NCI-H2227 (cell line): ENCODE measurements around the gene RHEB.

Experiments used
- DNase-seq: peaks from one replicate; lab custom pipeline; 2025; ENCODE audit not compliant: unreplicated experiment; lab: John Stamatoyannopoulos, UW

Gene RHEB

DNA sequence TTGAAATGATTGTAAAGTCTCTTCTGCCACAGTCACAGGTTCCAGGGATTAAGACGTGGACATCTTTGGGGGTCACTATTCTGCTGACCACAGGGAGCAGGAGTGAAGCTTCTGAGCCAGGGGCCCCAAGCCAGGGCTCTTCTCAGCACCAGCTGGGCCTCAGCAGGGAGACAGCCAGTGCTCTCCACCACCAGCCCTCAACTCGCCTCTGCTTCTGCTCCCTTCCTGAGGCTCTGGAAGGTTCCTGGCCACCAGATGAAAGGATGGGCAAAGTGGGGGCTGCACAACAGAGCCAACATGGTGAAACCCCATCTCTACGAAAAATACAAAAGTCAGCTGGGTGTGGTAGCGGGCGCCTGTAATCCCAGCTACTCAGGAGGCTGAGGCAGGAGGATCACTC lies 68.5 kb downstream of the RHEB start:
- no peak for DNase-seq

GRCh38 chr7:151449990-151450389 lies 69.7 kb downstream of the RHEB start:
- no peak for DNase-seq

DNA sequence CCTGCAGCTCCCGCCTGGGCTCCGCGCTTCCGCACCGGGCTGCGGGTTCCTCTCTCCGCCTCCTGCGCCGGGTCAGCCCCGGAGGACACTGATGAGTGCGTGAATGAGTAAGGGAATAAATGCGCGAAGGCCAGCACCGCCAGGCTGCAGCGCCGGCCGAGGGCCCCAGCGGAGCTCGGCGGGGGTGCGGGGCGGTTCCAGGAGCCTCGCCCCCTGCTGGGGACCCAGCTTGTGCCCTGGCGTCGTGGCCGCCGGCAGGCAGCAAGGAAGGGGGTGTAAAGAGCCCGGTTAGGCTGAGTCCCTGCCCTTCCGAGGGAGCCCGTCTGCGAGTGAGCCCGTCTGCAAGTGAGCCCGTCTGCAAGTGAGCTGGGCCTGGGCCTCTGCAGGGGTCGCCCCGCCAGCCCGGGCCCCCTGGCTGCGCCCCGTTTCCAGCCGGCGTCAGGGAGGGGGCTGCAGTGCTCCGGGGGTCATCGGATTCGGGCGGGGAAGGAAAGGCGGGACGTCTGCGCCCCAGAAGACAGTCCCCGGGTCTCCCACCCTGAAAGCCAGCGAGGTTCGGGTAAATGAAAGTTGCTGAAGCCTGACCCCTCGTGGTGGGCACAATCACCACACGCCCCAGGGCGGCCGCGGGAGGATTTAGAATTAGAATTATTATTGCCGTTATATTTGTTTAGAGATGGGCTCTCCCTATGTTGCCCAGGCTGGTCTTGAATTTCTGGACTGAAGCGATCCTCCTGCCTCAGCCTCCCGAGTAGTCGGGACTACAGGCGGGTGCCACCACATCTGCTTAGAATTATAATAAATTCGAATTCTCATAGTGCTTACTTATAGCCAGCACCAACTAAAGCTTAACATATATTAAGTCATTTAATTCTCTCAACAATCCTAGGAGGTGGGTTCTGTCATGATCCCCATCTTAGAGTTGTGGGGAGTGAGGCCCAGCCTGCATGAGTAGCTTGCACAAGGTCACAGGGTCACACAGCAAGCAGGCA lies 71.1 kb downstream of the RHEB start:
- DNase-seq, result peak; percentile 63

GRCh38 chr7:151447901-151448260 lies 71.8 kb downstream of the RHEB start:
- no peak for DNase-seq

- DNase-seq, result no peak
Observed at GRCh38 chr7:151447312-151447711, 72.4 kb downstream of the RHEB start.

DNA sequence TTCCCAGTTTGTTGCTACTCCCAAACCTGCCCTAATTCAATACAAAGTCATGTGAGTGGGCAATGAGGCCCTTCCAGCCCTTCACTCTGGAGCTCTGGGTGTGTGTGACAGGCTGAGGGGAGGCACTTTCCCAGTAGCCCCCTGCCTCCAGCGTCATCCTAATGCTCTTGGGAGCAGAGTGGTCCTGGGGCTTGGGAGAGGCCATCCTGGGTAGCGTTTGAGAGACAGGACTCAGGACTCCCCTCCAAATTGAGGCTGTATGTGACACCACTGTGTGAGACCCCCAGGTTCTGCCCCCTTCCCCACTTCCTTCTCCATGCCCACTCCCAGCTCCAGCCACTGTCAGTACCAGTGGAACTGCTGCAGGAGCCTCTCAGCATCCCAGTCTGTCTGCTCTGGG lies 73.3 kb downstream of the RHEB start:
- DNase-seq, result no peak

DNA sequence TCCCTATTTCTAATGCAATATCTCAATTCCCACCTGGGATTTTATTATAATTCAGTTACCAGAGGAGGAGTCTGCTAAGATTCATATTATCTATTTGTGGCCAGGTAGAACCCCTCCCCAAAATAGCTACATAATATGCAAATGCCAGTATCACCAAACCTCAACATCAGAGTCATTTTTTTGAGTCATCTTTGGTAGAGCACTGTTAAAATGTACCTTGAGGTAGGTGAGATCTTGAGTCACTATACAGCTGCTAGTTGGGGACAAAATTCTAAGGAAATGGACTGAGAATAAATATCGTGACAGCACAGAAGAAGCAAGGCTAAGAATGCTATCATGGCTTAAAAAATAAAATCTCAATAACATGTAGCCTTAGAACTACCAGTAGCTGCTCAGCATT lies 75.1 kb downstream of the RHEB start:
- DNase-seq, result no peak

- no peak for DNase-seq
Observed at GRCh38 chr7:151442776-151443496, 76.8 kb downstream of the RHEB start.

- no peak for DNase-seq
Observed at GRCh38 chr7:151440799-151441445, 78.8 kb downstream of the RHEB start.

GRCh38 chr7:151439855-151440798 lies 79.6 kb downstream of the RHEB start, which contains the start of gene CRYGN:
Gene CRYGN, minus strand, starts transcription at chr7:151440141. Its CDS starts 224 bp downstream, at chr7:151439917.
- peak; percentile 50 for DNase-seq

GRCh38 chr7:151438864-151439601 lies 80.7 kb downstream of the RHEB start:
- DNase-seq, result no peak

DNA sequence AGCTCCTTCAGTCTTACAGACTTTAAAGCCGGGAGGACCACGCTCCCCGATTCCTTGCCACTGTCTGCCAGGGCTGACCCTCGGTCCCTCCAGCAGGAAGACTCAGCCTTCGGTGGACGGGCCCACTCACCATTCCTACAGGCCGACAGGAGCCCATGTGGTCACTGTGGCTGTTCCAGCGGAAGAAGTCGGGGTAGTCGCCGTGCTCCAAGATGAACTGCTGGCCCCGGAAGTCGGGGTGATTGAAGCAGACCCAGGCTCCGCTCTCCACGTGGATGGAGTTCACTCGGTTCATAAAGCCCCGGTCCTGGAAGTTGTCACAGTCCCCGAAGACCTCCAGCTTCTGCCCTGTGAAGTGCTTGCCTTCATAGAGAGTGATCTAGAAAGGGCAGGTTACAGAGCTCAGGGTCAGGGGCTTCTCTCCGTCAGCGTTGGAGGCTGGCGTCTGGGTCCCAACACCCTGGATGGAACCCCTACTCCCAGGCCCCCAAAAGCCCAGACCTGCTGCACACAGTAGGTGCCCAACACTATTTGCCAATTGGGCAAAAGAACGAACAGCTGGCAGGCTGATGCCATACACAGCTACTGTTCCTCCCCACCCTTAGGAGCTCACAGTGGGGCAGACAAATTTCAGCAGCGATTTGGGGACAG lies 81.7 kb downstream of the RHEB start:
- DNase-seq, result no peak

DNA sequence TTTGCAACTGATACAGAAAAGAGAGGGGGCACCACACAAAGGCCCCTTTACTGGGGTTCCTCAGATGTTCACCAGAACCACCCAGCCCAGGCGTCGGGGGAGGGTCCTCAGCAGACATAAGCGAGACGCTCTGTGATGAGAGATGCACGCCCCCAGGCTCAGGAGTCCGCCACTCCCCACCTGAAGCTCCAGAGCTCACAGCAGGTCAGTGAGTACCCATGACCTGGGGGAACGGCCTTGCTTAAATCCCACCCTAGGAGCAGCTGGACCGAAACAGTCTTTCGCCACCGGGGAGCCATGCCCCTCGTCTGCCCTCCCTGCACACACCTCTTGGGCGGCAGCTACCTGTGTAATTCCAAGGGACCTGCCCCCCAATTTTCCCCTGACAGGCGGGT lies 82.5 kb downstream of the RHEB start:
- DNase-seq, result no peak

- no peak for DNase-seq
Observed at GRCh38 chr7:151436446-151437158, 83.1 kb downstream of the RHEB start.

DNA sequence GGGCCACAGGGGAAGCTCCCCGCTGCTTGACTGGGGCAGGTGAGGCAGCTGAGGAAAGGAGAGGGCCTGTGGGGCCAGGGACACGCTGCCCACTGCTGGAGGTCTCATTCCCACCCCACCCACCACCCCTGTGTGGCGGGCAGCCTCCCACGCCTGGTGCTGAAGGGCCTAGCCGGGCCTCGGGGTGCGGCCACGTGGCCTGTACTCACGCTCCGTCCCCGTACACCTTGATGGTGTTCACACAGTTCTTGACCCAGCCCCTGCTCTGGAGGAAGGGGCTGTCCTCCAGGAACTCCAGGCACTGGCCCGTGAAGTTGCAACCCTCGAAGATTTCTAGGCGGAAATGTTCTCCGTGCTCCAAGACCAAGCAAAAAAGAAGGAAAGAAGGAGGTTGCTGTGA lies 83.7 kb downstream of the RHEB start:
- DNase-seq, result no peak

DNA sequence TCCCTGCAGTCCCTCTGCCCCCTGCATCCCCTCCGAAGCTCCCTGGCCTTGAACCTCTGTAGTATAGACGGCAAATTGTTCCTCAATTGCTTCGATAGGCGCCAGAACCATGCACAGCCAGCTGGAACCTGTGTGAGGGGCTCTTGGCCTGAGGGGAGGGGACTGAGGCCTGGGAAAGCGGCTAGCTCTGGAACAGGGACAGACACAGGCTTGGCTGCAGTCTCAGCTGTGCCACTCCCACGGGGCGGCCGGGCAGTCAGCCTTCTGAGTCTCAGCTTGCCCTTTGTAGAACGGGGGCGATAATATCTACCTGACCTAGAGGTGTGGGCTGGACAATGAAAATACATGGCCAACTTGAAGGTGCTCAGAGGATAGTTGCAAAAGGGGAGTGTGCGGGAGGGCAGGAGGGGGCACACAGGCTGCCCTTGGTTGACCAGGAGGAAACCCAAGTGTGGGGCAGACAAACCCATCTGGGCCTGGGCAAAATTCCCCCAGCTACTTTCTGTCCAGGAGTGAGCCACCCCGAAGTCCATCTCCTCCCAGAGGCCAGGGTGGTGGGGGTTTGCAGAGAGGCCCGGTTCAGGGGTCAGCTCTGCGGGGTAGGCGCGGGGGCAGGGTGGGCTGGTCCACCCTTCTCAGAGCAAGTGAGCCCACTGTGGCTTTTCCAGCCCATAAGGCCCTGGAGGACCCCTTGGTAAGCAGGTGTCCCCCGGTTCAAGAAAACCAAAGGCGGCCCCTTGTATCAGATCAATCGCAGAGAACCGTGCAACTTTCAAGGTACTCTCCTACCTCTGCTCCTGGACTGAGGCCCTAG lies 84.4 kb downstream of the RHEB start:
- no peak for DNase-seq

GRCh38 chr7:151434549-151434948 lies 85.1 kb downstream of the RHEB start:
- no peak for DNase-seq
